Neural progenitor cell (in vitro differentiated cells): ENCODE measurements around the gene STK38.

Source experiments
- EZH2 ChIP-seq: fragments of 200-600 bp; sonication (generic); IDR thresholded peaks from 2 replicates; pipeline ENCODE4 v1.6.1; 2017; ENCODE audit warnings: antibody characterized with exemption, mild to moderate bottlenecking, moderate library complexity
- EZH2phosphoT487 ChIP-seq: fragments of 200-600 bp; sonication (generic); IDR thresholded peaks from 2 replicates; pipeline ENCODE4 v1.6.1; 2017; ENCODE audit warnings: antibody characterized with exemption
- TF ChIP-seq, protein P1 (sequence below): fragments of 200-600 bp; sonication (generic); IDR thresholded peaks from 2 replicates; pipeline ENCODE4 v1.5.1; 2017; ENCODE audit warnings: antibody characterized with exemption, mild to moderate bottlenecking

GRCh38 chr6:36563928-36564284, 16.6 kb upstream of the STK38 start:
- no peak for TF ChIP-seq EZH2phosphoT487
- TF ChIP-seq, protein P1, sequence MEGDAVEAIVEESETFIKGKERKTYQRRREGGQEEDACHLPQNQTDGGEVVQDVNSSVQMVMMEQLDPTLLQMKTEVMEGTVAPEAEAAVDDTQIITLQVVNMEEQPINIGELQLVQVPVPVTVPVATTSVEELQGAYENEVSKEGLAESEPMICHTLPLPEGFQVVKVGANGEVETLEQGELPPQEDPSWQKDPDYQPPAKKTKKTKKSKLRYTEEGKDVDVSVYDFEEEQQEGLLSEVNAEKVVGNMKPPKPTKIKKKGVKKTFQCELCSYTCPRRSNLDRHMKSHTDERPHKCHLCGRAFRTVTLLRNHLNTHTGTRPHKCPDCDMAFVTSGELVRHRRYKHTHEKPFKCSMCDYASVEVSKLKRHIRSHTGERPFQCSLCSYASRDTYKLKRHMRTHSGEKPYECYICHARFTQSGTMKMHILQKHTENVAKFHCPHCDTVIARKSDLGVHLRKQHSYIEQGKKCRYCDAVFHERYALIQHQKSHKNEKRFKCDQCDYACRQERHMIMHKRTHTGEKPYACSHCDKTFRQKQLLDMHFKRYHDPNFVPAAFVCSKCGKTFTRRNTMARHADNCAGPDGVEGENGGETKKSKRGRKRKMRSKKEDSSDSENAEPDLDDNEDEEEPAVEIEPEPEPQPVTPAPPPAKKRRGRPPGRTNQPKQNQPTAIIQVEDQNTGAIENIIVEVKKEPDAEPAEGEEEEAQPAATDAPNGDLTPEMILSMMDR, result no peak
- no peak for TF ChIP-seq EZH2
